GM23248 (cell line): ENCODE measurements around the gene PSME1. TPM values are rescaled to one million over a fixed set of nuclear protein-coding genes. Genes with fewer than 3 reads are reported as not detected.

Experiments used
- DNase-seq: peaks from one replicate; pipeline ENCODE4 v3.0.0-alpha.2; 2015
- H2AFZ ChIP-seq: fragments of 200-600 bp; sonication (generic); 2 replicates; pipeline ENCODE4 v1.6.1; 2016; ENCODE audit warnings: antibody characterized with exemption
- H3F3A ChIP-seq: fragments of 200-600 bp; sonication (generic); 2 replicates; pipeline ENCODE4 v1.6.1; 2016; ENCODE audit warnings: mild to moderate bottlenecking, antibody characterized with exemption, mixed run types; ENCODE audit not compliant: insufficient read depth
- H3K27ac ChIP-seq: fragments of 200-600 bp; sonication (generic); 2 replicates; pipeline ENCODE4 v1.5.1; 2016; ENCODE audit warnings: mild to moderate bottlenecking
- H3K27me3 ChIP-seq: fragments of 200-600 bp; sonication (generic); replicated peaks from 2 replicates; pipeline ENCODE4 v1.6.1; 2016; ENCODE audit warnings: mild to moderate bottlenecking; ENCODE audit not compliant: insufficient read depth
- H3K36me3 ChIP-seq: fragments of 200-600 bp; sonication (generic); 2 replicates; pipeline ENCODE4 v1.6.1; 2016; ENCODE audit warnings: low read depth, mild to moderate bottlenecking
- H3K4me1 ChIP-seq: fragments of 200-600 bp; sonication (generic); 2 replicates; pipeline ENCODE4 v1.6.1; 2016; ENCODE audit warnings: mild to moderate bottlenecking; ENCODE audit not compliant: insufficient read depth
- H3K4me2 ChIP-seq: fragments of 200-600 bp; sonication (generic); one replicate; pipeline ENCODE4 v1.6.1; 2016; ENCODE audit warnings: mild to moderate bottlenecking; ENCODE audit not compliant: unreplicated experiment
- H3K4me3 ChIP-seq: fragments of 200-600 bp; sonication (generic); 2 replicates; pipeline ENCODE4 v1.5.1; 2016; ENCODE audit warnings: mild to moderate bottlenecking
- H3K79me2 ChIP-seq: fragments of 200-600 bp; sonication (generic); 2 replicates; pipeline ENCODE4 v1.6.1; 2016; ENCODE audit warnings: mild to moderate bottlenecking; ENCODE audit not compliant: insufficient read depth
- H3K9ac ChIP-seq: fragments of 200-600 bp; sonication (generic); 2 replicates; pipeline ENCODE4 v1.6.1; 2016; ENCODE audit warnings: mild to moderate bottlenecking
- H3K9me2 ChIP-seq: fragments of 200-600 bp; sonication (generic); 2 replicates; pipeline ENCODE4 v1.6.1; 2016; ENCODE audit warnings: mixed run types, mild to moderate bottlenecking, moderate library complexity; ENCODE audit not compliant: insufficient read depth
- H3K9me3 ChIP-seq: fragments of 200-600 bp; sonication (generic); one replicate; pipeline ENCODE4 v1.6.1; 2017; ENCODE audit warnings: low read depth
- H4K20me1 ChIP-seq: fragments of 200-600 bp; sonication (generic); 2 replicates; pipeline ENCODE4 v1.6.0; 2016; ENCODE audit not compliant: insufficient read depth
- EZH2 ChIP-seq: fragments of 200-600 bp; sonication (generic); IDR thresholded peaks from 2 replicates; pipeline ENCODE4 v1.6.1; 2018; ENCODE audit warnings: antibody characterized with exemption, mild to moderate bottlenecking; ENCODE audit not compliant: insufficient read depth, poor library complexity, severe bottlenecking
- EZH2phosphoT487 ChIP-seq: fragments of 200-600 bp; sonication (generic); IDR thresholded peaks from 2 replicates; pipeline ENCODE4 v1.6.1; 2018; ENCODE audit warnings: antibody characterized with exemption, moderate library complexity, mild to moderate bottlenecking, low read depth; ENCODE audit not compliant: insufficient read depth
- WGBS, 2 experiments: methylation state at CpG; one replicate each; pipeline ENCODE4 v1.1.6; 2015 to 2017; ENCODE audit warnings: low lambda C conversion rate in 2 of 2, low coverage in 1 of 2; ENCODE audit errors: missing lambda C conversion rate in 2 of 2; 5-methylcytosine and 5-hydroxymethylcytosine counted together
- in situ Hi-C: fragments of 300-500 bp; cut with MboI; formaldehyde crosslinking; loops from 2 replicates; pipeline ENCODE4 v1.15.0; 2020
- polyA plus RNA-seq: library from polyadenylated mRNA; unstranded; fragments of >200 nt; fragmentation: Nextera tagmentation; extraction: Ambion mirVana; gene quantifications from 2 replicates; pipeline ENCODE4 v1.2.1, GENCODE V29; 2016
- total RNA-seq: library from RNA; depleted of rRNA; stranded (reverse); fragments of >200 nt; shearing (Covaris generic); gene quantifications from 2 replicates; pipeline ENCODE4 v1.2.3, GENCODE V29; 2014

PSME1 gene
- total and polyA plus RNA-seq, 2 experiments from 2014 or later = 58.9 to 144 TPM

GRCh38 chr14:24110060-24110459 is 25.9 kb upstream of the PSME1 start:
- WGBS, 2 experiments = 87% methylated on average over 9 of the region's 9 CpGs
- H3F3A ChIP-seq = peaks cover 21% of the 10 kb centered on the region
- H3K4me2 ChIP-seq = no peak overlapping the region
- in situ Hi-C loops = no loop called here
- H3K79me2 ChIP-seq = no peaks in the 10 kb centered on the region
- no peak overlapping the region for H3K4me3 ChIP-seq
- H3K27me3 ChIP-seq = no peaks in the 10 kb centered on the region
- H3K9me3 ChIP-seq = no peaks in the 10 kb centered on the region
- H2AFZ ChIP-seq = no peak overlapping the region
- H3K9ac ChIP-seq = no peak overlapping the region
- H3K27ac ChIP-seq = no peak overlapping the region
- H4K20me1 ChIP-seq = no peaks in the 10 kb centered on the region
- no peak for DNase-seq
- no peak for TF ChIP-seq EZH2
- TF ChIP-seq EZH2phosphoT487 = no peak
- H3K9me2 ChIP-seq = no peaks in the 10 kb centered on the region
- 0 out of 2 replicates have a peak, but pooled peaks cover 5% of the 10 kb centered on the region for H3K4me1 ChIP-seq
- no peaks in the 10 kb centered on the region for H3K36me3 ChIP-seq

GRCh38 chr14:24110523-24110922 is 25.5 kb upstream of the PSME1 start:
- no peak for DNase-seq
- H3K4me1 ChIP-seq = peaks cover 7% of the 10 kb centered on the region; the same call in 1 of the 2 replicates
- in situ Hi-C loops = no loop called here
- H3K9ac ChIP-seq = no peak overlapping the region
- no peaks in the 10 kb centered on the region for H3K9me2 ChIP-seq
- no peak overlapping the region for H3K4me3 ChIP-seq
- H3K9me3 ChIP-seq = no peaks in the 10 kb centered on the region
- 96 to 100% methylated on average over 1 of the region's 1 CpG for WGBS, 2 experiments
- H3K27me3 ChIP-seq = no peaks in the 10 kb centered on the region
- H2AFZ ChIP-seq = no peak overlapping the region
- H4K20me1 ChIP-seq = no peaks in the 10 kb centered on the region
- peaks cover 4% of the 10 kb centered on the region; the same call in 1 of the 2 replicates for H3K79me2 ChIP-seq
- no peak overlapping the region for H3K27ac ChIP-seq
- TF ChIP-seq EZH2 (no peak), EZH2phosphoT487 (no peak)
- no peaks in the 10 kb centered on the region for H3K36me3 ChIP-seq
- no peak overlapping the region for H3K4me2 ChIP-seq
- H3F3A ChIP-seq = peaks cover 21% of the 10 kb centered on the region

GRCh38 chr14:24113379-24113800 is 22.6 kb upstream of the PSME1 start:
- WGBS, 2 experiments = 12% methylated on average over 14 to 15 of the region's 15 CpGs
- Histone ChIP-seq H2AFZ (peak overlapping the region; percentile 91), H3K79me2 (peaks cover 16% of the 10 kb centered on the region; the same call in 1 of the 2 replicates)

GRCh38 chr14:24113801-24114531 is 22.0 kb upstream of the PSME1 start:
- Histone ChIP-seq H3K9me2 (no peaks in the 10 kb centered on the region), H3K27me3 (no peaks in the 10 kb centered on the region), H3K9ac (peak overlapping the region; percentile 95), H4K20me1 (no peaks in the 10 kb centered on the region), H3K9me3 (no peaks in the 10 kb centered on the region), H3K4me2 (peak overlapping the region; percentile 97), H3K36me3 (no peaks in the 10 kb centered on the region), H3F3A (peaks cover 5% of the 10 kb centered on the region), H3K79me2 (peaks cover 16% of the 10 kb centered on the region; the same call in 1 of the 2 replicates), H2AFZ (peak overlapping the region; percentile 91), H3K4me1 (peaks cover 12% of the 10 kb centered on the region), H3K4me3 (peak overlapping the region; percentile 81), H3K27ac (peak overlapping the region; percentile 98)
- WGBS, 2 experiments = 1 to 2% methylated on average over 29 to 41 of the region's 42 CpGs
- DNase-seq = peak; percentile 96
- in situ Hi-C loops = no loop called here
- TF ChIP-seq EZH2 (no peak), EZH2phosphoT487 (no peak)

More at GRCh38 chr14:24113379-24113800, 22.6 kb upstream of the PSME1 start:
- H3F3A ChIP-seq = peaks cover 5% of the 10 kb centered on the region
- peak overlapping the region; percentile 95 for H3K9ac ChIP-seq
- H3K9me2 ChIP-seq = no peaks in the 10 kb centered on the region
- DNase-seq = peak; percentile 61
- H4K20me1 ChIP-seq = no peaks in the 10 kb centered on the region
- peak overlapping the region; percentile 97 for H3K4me2 ChIP-seq
- H3K27ac ChIP-seq = peak overlapping the region; percentile 98
- H3K36me3 ChIP-seq = no peaks in the 10 kb centered on the region
- TF ChIP-seq EZH2 (no peak), EZH2phosphoT487 (no peak)
- in situ Hi-C loops = no loop called here
- no peaks in the 10 kb centered on the region for H3K27me3 ChIP-seq
- H3K4me3 ChIP-seq = peak overlapping the region; percentile 81
- H3K9me3 ChIP-seq = no peaks in the 10 kb centered on the region
- peaks cover 12% of the 10 kb centered on the region for H3K4me1 ChIP-seq
